GM18519 (cell line): ENCODE results near the gene ASB2.

Source experiments
- ATAC-seq: cut with Tn5 transposase; IDR thresholded peaks from one replicate; pipeline ENCODE4 v1.9.1; 2021; ENCODE audit warnings: mild to moderate bottlenecking, moderate library complexity; ENCODE audit not compliant: unreplicated experiment, low FRiP score

The ASB2 gene

GRCh38 chr14:93930989-93931307, 45.4 kb downstream of the ASB2 start:
- ATAC-seq: no peak

GRCh38 chr14:93930296-93930988, 45.9 kb downstream of the ASB2 start:
- ATAC-seq: no peak

GRCh38 chr14:93929657-93930056, 46.7 kb downstream of the ASB2 start:
- no peak for ATAC-seq

GRCh38 chr14:93929048-93929535, 47.3 kb downstream of the ASB2 start:
- ATAC-seq: no peak

GRCh38 chr14:93928184-93929047, 48.0 kb downstream of the ASB2 start:
- ATAC-seq: no peak

- no peak for ATAC-seq
These were observed 48.6 kb downstream of the ASB2 start for GRCh38 chr14:93927800-93928145.

GRCh38 chr14:93926873-93927799, 49.2 kb downstream of the ASB2 start, which contains the start of gene FAM181A:
Gene FAM181A, plus strand, starts transcription at chr14:93927344. Its CDS starts 942 bp downstream, at chr14:93928286.
- ATAC-seq: no peak

- no peak for ATAC-seq
These were observed 50.0 kb downstream of the ASB2 start for GRCh38 chr14:93926245-93926872.

- no peak for ATAC-seq
These were observed 50.9 kb downstream of the ASB2 start for GRCh38 chr14:93925374-93925895.

GRCh38 chr14:93924592-93925355, 51.6 kb downstream of the ASB2 start:
- no peak for ATAC-seq

GRCh38 chr14:93923626-93924025, 52.7 kb downstream of the ASB2 start:
- no peak for ATAC-seq

GRCh38 chr14:93921001-93921806, 55.2 kb downstream of the ASB2 start:
- no peak for ATAC-seq

GRCh38 chr14:93917141-93917540, 59.2 kb downstream of the ASB2 start:
- ATAC-seq: no peak

GRCh38 chr14:93916498-93916897, 59.9 kb downstream of the ASB2 start:
- no peak for ATAC-seq

- no peak for ATAC-seq
These were observed 60.6 kb downstream of the ASB2 start for GRCh38 chr14:93915800-93916199.

GRCh38 chr14:93915070-93915705, 61.2 kb downstream of the ASB2 start:
- ATAC-seq: no peak

- ATAC-seq: no peak
These were observed 62.1 kb downstream of the ASB2 start for GRCh38 chr14:93914278-93914677.

- ATAC-seq: no peak
These were observed 63.6 kb downstream of the ASB2 start for GRCh38 chr14:93912782-93913181.
